SK-N-SH (cell line): ENCODE measurements around the gene HAUS8.

Source experiments
- CTCF ChIP-seq: fragments of 200-600 bp; sonication (generic); IDR thresholded peaks from 2 replicates; pipeline ENCODE4 v1.6.1; 2017; ENCODE audit warnings: antibody characterized with exemption, mild to moderate bottlenecking, moderate library complexity
- EP300 ChIP-seq, 2 experiments: IDR thresholded peaks; 2 replicates each; pipeline versions ENCODE4 v1.4.0 to v1.6.1; 2012; ENCODE audit warnings: borderline replicate concordance in 1 of 2, low read depth in 1 of 2, low read length in 1 of 2
- GABPA ChIP-seq: IDR thresholded peaks from 2 replicates; pipeline ENCODE4 v1.4.0; 2012; ENCODE audit warnings: low read depth, mild to moderate bottlenecking
- JUND ChIP-seq: IDR thresholded peaks from 2 replicates; pipeline ENCODE4 v1.4.0; 2012
- RAD21 ChIP-seq: IDR thresholded peaks from 2 replicates; pipeline ENCODE4 v1.6.1; 2012; ENCODE audit warnings: mild to moderate bottlenecking, low read length
- RCOR1 ChIP-seq: fragments of 150-350 bp; IDR thresholded peaks from 2 replicates; pipeline ENCODE4 v1.6.1; 2017; ENCODE audit warnings: antibody characterized with exemption, low read length
- REST ChIP-seq: IDR thresholded peaks from 2 replicates; pipeline ENCODE4 v1.6.1; 2012; ENCODE audit warnings: mild to moderate bottlenecking, low read depth, low read length, moderate library complexity
- RXRA ChIP-seq: IDR thresholded peaks from 2 replicates; pipeline ENCODE4 v1.4.0; 2012; ENCODE audit warnings: low read depth, mild to moderate bottlenecking, borderline replicate concordance
- TAF1 ChIP-seq: IDR thresholded peaks from 2 replicates; pipeline ENCODE4 v1.6.1; 2012; ENCODE audit warnings: low read depth, mild to moderate bottlenecking, low read length, moderate library complexity, borderline replicate concordance
- USF2 ChIP-seq: fragments of 150-350 bp; IDR thresholded peaks from 2 replicates; pipeline ENCODE4 v1.6.1; 2017; ENCODE audit warnings: antibody characterized with exemption, low read length, low read depth, borderline replicate concordance

GRCh38 chr19:17078920-17079709, 3.9 kb upstream of the HAUS8 start:
- no peak for TF ChIP-seq CTCF
- TF ChIP-seq EP300 (IDR thresholded peaks at IDR 0.05; ENCODE audit: borderline replicate concordance in 1 of 2, low read depth in 1 of 2, low read length in 1 of 2), result no peak
- TF ChIP-seq TAF1, result no peak
- no peak for TF ChIP-seq RAD21
- no peak for TF ChIP-seq GABPA
- no peak for TF ChIP-seq RCOR1
- no peak for TF ChIP-seq RXRA
- TF ChIP-seq JUND, result no peak
- TF ChIP-seq REST, result no peak
- no peak for TF ChIP-seq USF2
